Fibroblast of lung (primary cell): ENCODE results near the gene CCDC34. TPM values are rescaled to one million over a fixed set of nuclear protein-coding genes. Genes with fewer than 3 reads are reported as not detected.

ENCODE experiments used
- DNase-seq, 2 donors: peaks; one replicate each; pipeline versions ENCODE4 v3.0.0 to v3.0.0-alpha.2; 2010; ENCODE audit warnings: low read depth in 2 of 2
- H2AFZ ChIP-seq: 2 replicates; pipeline ENCODE4 v1.5.1; 2012; ENCODE audit warnings: low read length, control low read depth, inconsistent platforms
- H3K27ac ChIP-seq: 2 replicates; pipeline ENCODE4 v1.5.1; 2011; ENCODE audit warnings: low read length, control low read depth; ENCODE audit not compliant: insufficient read depth
- H3K27me3 ChIP-seq: 2 replicates; pipeline ENCODE4 v1.5.1; 2011; ENCODE audit warnings: mild to moderate bottlenecking, low read length; ENCODE audit not compliant: control insufficient read depth, insufficient read depth
- H3K36me3 ChIP-seq: 2 replicates; pipeline ENCODE4 v1.5.1; 2011; ENCODE audit warnings: low read length; ENCODE audit not compliant: control insufficient read depth, insufficient read depth
- H3K4me1 ChIP-seq: 2 replicates; pipeline ENCODE4 v1.5.1; 2011; ENCODE audit warnings: low read length; ENCODE audit not compliant: control insufficient read depth, insufficient read depth; ENCODE audit errors: extremely low read depth
- H3K4me2 ChIP-seq: 2 replicates; pipeline ENCODE4 v1.5.1; 2011; ENCODE audit warnings: low read length, control low read depth; ENCODE audit not compliant: insufficient read depth; ENCODE audit errors: extremely low read depth
- H3K4me3 ChIP-seq, 4 experiments: fragments of 200-600 bp in 1 of 4; sonication (generic) in 1 of 4; replicated peaks in 1 of 4; 2 replicates each; pipeline ENCODE4 v1.5.1; 2011 to 2016; ENCODE audit warnings: low read length in 4 of 4, low read depth in 3 of 4, mild to moderate bottlenecking in 3 of 4, control low read depth in 2 of 4, inconsistent platforms in 1 of 4, mixed read lengths in 1 of 4; ENCODE audit not compliant: insufficient read depth in 1 of 4; ENCODE audit errors: control extremely low read depth in 1 of 4
- H3K79me2 ChIP-seq: 2 replicates; pipeline ENCODE4 v1.5.1; 2012; ENCODE audit warnings: mild to moderate bottlenecking, low read length, inconsistent platforms; ENCODE audit not compliant: control insufficient read depth, insufficient read depth
- H3K9ac ChIP-seq: 2 replicates; pipeline ENCODE4 v1.5.1; 2011; ENCODE audit warnings: mild to moderate bottlenecking, low read length, control low read depth; ENCODE audit not compliant: insufficient read depth
- H3K9me3 ChIP-seq: 2 replicates; pipeline ENCODE4 v1.5.1; 2012; ENCODE audit warnings: low read depth, low read length; ENCODE audit not compliant: control insufficient read depth, insufficient read depth
- H4K20me1 ChIP-seq: 2 replicates; pipeline ENCODE4 v1.5.1; 2011; ENCODE audit warnings: low read length; ENCODE audit not compliant: control insufficient read depth, insufficient read depth; ENCODE audit errors: extremely low read depth
- CTCF ChIP-seq, 2 donors: IDR thresholded peaks in 1 of 2; conservative IDR thresholded peaks in 1 of 2; 1 replicate in 1 of 2; 2 replicates in 1 of 2; pipeline ENCODE4 v1.5.1; 2011 to 2012; ENCODE audit warnings: low read length in 2 of 2, control low read depth in 1 of 2, inconsistent platforms in 1 of 2, low read depth in 1 of 2, mild to moderate bottlenecking in 1 of 2
- EZH2 ChIP-seq: IDR thresholded peaks from 2 replicates; pipeline ENCODE4 v1.5.1; 2012; ENCODE audit warnings: low read length, control low read depth, mild to moderate bottlenecking; ENCODE audit errors: missing control alignments
- polyA plus RNA-seq, 2 donors: library from polyadenylated mRNA; depleted of rRNA in 1 of 2; stranded (reverse) in 1 of 2; unstranded in 1 of 2; fragments of >200 nt; gene quantifications; 2 replicates each; pipeline ENCODE4 v1.2.1, GENCODE V29; 2011 to 2012; ENCODE audit warnings: missing spikeins in 1 of 2
- total RNA-seq: library from RNA; depleted of rRNA; stranded (reverse); fragments of >200 nt; gene quantifications from 2 replicates; pipeline ENCODE4 v1.2.1, GENCODE V29; 2014

The CCDC34 gene
- total and polyA plus RNA-seq, 2 donors (not counting 1 experiment from before 2014, with no cell fraction given): 3.8 to 4.6 TPM

GRCh38 chr11:27410272-27410671 is 47.3 kb upstream of the CCDC34 start:
- TF ChIP-seq CTCF (conservative IDR thresholded peaks at IDR 0.05 in 1 of 2, IDR thresholded peaks at IDR 0.05 in 1 of 2; ENCODE audit: low read depth in 1 of 2, low read length in 2 of 2) (no peak), EZH2 (no peak)
- Histone ChIP-seq H3K27ac (no peak overlapping the region), H2AFZ (no peak overlapping the region), H4K20me1 (no peaks in the 10 kb centered on the region), H3K79me2 (no peaks in the 10 kb centered on the region), H3K9ac (no peak overlapping the region), H3K36me3 (no peaks in the 10 kb centered on the region), H3K4me3 (no peak overlapping the region), H3K27me3 (no peaks in the 10 kb centered on the region), H3K9me3 (no peaks in the 10 kb centered on the region), H3K4me1 (peaks cover 3% of the 10 kb centered on the region), H3K4me2 (no peak overlapping the region)
- DNase-seq: peak in 1 of 2 donors; percentile 47

GRCh38 chr11:27409742-27410141 is 46.7 kb upstream of the CCDC34 start:
- H3K27ac ChIP-seq: no peak overlapping the region
- H3K27me3 ChIP-seq: no peaks in the 10 kb centered on the region
- H3K4me2 ChIP-seq: no peak overlapping the region
- no peak overlapping the region for H3K4me3 ChIP-seq
- no peaks in the 10 kb centered on the region for H4K20me1 ChIP-seq
- H3K4me1 ChIP-seq: peaks cover 3% of the 10 kb centered on the region
- no peaks in the 10 kb centered on the region for H3K36me3 ChIP-seq
- H3K79me2 ChIP-seq: no peaks in the 10 kb centered on the region
- peak in 1 of 2 donors; percentile 33 for DNase-seq
- TF ChIP-seq CTCF (conservative IDR thresholded peaks at IDR 0.05 in 1 of 2, IDR thresholded peaks at IDR 0.05 in 1 of 2; ENCODE audit: low read depth in 1 of 2, low read length in 2 of 2) (no peak), EZH2 (no peak)
- H2AFZ ChIP-seq: no peak overlapping the region
- no peaks in the 10 kb centered on the region for H3K9me3 ChIP-seq
- H3K9ac ChIP-seq: no peak overlapping the region

GRCh38 chr11:27409049-27409448 is 46.0 kb upstream of the CCDC34 start:
- no peaks in the 10 kb centered on the region for H4K20me1 ChIP-seq
- peaks cover 3% of the 10 kb centered on the region for H3K4me1 ChIP-seq
- TF ChIP-seq CTCF (conservative IDR thresholded peaks at IDR 0.05 in 1 of 2, IDR thresholded peaks at IDR 0.05 in 1 of 2; ENCODE audit: low read depth in 1 of 2, low read length in 2 of 2): no peak
- no peak for TF ChIP-seq EZH2
- DNase-seq: no peak
- no peak overlapping the region for H3K4me2 ChIP-seq
- no peak overlapping the region for H2AFZ ChIP-seq
- H3K36me3 ChIP-seq: no peaks in the 10 kb centered on the region
- H3K9ac ChIP-seq: no peak overlapping the region
- H3K9me3 ChIP-seq: no peaks in the 10 kb centered on the region
- no peaks in the 10 kb centered on the region for H3K27me3 ChIP-seq
- no peak overlapping the region for H3K27ac ChIP-seq
- H3K4me3 ChIP-seq: no peak overlapping the region
- no peaks in the 10 kb centered on the region for H3K79me2 ChIP-seq
